NCI-H526 treated with DMSO at 0.1 percent for 48 hours (cell line): ENCODE data around the gene FAM98B.
"Not testable (repeated sequence)": the region's sequence is repeated elsewhere in the genome, so short reads cannot be mapped to it uniquely, and the experiment has no call there.

ENCODE experiments used
- DNase-seq: peaks from one replicate; lab custom pipeline; 2025; lab: John Stamatoyannopoulos, UW

The FAM98B gene

DNA sequence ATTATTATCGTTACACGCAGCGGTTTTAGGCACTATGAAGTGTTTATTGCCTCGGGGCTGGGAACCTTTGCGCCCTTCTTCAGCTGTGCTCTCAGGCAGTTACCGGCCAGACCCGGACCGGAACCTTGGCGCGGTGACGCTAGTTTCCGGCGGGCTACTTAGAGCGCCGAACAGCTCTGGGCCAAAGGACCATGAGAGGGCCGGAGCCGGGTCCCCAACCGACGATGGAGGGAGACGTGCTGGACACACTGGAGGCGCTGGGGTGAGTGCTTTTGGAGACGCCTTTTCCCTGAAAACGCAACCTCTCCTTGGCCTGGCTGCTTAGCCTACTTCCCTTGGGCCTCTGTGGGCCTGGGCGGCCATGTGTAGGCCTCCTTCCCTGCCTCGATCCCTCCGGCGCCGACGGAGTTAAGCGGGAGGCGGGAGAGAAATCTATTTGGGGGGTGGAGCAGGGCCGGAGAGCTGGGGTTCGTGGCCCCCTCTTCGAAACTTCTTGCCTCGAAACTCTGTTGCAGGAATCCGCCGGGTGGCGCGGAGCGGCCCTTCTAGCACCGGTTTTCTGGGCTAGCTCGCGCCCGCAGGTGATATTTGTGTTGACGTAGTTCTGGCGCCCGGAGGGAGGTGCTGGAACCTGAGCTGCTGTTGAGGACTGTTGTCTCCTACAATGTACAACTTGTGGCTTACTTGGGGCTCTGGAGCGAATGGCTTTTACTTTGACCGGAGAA lies at the start of gene FAM98B:
FAM98B (plus strand) TSS at position 157 of the 725 bp plus-strand sequence; CDS start at position 192, 35 bp downstream.
- DNase-seq, result peak; percentile 72

DNA sequence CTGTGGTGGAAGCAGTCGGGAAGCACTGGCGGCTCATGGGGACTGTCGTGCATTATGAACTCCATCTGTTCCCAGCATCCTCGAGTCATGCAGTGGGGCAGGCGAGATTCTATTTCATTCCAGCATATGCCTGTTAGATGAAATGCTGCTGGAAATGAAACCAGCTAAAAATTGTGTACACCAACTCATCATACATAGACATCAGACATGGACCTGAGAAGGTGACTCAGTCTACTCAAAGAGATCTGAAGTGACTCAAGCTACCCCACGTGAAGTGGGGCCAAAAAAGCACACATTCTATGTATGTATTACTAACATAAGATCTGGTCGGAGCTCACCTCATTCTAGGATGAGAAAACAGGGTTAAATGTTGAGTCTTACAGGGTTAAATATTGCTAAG lies 47.5 kb upstream of the FAM98B start:
- no peak for DNase-seq

DNA sequence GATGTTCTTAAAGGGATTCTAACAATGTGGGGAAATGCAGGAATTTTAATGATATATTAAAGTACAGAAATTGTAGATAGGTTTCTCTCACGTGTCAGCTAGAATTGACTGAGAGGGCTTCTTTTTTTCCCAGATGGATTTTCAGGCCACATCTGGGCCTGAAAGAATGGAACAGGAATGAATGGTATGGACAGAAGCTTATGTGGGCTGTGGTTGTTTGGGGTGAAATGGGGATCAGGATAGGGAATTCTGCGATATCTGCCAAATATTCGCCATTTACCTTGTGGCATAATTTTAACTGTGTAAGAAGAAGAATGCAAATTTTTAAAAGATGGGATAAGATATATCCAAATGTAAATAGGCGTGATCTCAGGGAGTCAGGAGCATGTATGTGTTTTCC lies 45.4 kb upstream of the FAM98B start:
- no peak for DNase-seq

DNA sequence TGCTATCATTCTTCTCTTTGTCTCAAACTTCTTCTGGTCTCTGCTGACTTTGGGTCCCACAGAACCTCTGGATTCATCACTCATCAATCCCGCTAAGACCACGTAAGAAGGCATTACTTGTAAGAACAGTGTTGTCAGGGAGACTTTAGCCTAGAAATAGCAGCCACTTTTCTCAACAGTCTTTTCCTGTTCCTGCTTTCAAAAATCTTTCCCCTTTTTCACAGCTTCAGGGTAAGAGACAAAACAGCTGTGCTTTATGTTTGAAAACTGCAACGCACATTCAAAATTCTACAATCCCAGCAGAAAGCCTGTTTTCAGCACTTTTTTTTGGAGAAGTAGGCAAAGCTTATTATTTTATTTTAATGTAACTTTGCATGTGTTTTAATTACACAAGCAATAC lies 42.0 kb upstream of the FAM98B start:
- DNase-seq, result no peak

DNA sequence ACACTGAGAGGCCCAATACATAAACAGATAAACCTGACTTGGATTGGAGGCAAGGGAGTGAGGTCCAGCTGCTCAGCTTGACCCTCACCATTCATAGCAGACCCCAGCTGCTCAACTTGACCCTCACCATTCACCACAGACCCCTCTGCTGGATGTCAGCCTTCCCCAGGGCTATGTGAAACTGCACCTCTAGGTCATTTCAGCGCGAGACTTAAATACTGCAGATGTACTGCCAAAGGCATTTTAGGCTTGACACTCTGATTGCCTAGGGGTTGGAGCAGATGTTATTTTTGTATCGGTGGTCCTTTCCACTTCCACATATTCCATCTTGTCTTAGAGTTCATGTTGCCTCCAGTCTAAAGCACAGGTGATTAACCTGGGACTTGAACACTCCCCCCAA lies 41.5 kb upstream of the FAM98B start:
- no peak for DNase-seq

DNA sequence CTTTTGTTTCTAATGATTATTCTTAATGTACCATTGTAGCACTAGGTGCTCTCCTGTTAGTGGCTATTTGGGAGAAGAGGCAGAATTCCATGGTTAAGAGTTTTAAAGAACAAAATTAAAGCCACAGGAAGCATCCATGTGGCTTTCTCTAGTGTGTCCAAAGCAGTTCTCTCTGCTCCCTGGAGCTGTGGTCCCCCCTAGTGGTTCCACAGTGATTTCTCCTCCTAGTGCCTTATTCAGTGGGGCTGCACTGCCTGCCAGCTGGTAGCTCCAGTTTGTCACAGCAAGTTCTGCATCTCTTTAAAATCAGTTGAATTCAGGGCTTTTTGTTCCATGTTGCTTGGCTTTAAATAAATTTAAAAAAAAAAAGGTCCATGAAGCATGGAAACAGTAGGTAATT lies 39.6 kb upstream of the FAM98B start:
- DNase-seq, result no peak

DNA sequence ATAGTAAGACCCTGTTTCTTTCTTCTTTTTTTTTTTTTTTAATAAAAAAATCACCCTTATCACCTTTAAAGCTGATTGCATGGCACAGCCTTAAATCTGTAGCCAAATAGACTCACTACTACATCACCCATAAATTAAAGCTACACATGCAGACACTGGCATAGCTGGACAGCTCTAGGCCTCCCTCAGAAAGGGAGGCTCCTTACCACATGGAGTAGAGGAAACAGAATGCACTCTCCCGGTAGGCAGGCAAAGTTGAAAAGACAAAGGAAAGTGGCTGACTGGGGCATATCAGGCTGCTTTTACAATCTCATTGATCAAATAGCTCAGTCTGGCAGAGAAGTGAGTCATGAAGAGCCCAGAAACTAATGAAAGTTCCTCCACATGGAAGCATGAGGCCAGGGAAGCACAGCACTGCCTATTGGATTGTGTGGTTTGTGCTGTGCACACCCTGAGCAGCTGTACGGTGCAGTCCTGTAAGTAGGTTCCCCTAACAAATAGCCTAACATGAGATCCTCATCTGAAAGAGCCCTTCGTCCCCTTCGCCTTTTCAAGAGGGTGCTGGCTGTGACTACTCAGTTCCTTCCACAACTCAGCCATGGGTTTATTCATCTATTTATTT lies 32.7 kb upstream of the FAM98B start:
- DNase-seq, result no peak

DNA sequence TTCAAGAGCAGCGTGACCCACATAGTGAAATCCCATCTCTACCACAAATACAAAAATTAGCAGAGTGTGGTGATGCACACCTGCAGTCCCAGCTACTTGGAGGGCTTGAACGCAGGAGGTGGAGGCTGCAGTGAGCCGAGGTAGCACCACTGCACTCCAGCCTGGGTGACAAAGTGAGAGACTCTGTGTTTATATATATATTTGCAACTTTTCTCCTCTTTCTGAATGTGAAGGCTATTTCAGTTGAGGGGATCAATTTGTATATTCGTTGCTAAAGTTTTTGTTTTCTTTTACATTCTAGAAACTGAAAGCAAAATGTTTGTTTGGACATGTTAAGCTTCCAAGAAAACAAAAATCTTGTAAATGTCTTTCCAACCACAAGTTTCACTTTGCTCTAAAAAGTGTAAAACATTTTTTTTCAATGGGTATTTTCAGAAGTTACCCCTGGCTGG lies 29.8 kb upstream of the FAM98B start:
- DNase-seq, result no peak

DNA sequence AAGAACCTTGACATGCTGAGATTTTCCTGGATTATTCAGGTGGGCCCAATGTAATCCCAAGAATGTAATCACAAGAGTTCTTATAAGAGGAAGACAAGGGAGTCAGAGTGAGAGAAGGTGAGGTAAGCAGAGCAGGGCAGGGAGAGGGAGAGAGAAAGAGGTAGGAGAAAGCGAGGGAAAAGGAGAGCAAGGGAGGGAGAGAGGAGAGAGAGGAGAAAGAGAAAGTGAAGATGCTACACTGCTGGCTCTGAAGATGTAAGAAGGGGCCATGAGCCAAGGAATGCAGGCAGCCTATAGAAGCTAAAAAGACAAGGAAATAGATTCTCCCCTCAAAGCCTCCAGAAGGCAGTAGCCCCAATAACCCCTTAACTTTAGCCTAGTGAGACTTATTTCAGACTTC lies 28.7 kb upstream of the FAM98B start:
- no peak for DNase-seq

DNA sequence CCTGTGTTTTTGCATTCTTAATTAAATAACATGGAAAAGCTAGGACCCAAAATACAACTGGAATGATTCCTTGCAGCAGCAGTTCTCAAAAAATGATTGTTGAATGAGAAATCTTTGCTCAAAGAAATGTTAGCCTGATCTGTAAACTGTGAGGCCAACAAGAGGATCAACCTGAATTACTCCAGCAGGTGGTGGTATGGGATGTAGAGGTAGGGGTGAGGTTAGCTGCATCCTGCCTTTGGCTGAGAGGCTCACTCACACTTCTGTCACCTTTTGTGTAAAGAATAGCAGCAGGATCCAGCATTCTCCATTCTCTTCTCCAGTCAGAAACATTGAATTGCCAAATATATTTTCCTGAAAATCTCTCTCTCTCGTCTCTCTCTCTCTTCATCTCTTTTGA lies 26.5 kb upstream of the FAM98B start:
- DNase-seq, result no peak

DNA sequence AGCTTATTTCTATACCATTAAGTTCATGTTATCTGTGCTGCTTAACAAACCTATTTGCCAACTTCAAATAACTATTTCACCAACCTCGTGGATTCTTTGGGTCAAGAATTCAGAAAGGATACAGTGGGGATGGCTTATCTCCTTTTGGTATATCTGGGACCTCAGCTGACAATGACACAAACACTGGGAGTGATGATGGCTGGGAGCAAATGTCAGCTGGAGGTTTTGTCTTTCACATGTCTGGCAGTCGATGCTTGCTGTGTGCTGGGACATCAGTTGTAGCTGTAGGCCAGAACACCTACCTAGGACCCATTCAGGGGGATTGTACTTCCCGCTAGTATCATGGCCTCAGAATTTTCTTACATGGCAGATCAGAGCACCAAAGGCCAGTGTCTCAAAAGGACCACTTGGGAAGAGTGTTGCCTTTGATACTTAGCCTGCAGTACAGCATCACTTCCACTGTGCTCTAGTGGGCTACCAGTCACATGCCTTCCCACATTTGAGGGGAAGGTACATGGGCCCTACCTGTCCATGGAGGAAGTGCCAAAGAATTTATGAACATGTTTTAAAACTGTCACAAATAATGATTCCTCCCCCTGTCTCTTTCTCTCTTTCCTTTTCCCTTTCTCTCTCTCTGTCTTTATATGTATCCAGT lies 23.7 kb upstream of the FAM98B start:
- no peak for DNase-seq

DNA sequence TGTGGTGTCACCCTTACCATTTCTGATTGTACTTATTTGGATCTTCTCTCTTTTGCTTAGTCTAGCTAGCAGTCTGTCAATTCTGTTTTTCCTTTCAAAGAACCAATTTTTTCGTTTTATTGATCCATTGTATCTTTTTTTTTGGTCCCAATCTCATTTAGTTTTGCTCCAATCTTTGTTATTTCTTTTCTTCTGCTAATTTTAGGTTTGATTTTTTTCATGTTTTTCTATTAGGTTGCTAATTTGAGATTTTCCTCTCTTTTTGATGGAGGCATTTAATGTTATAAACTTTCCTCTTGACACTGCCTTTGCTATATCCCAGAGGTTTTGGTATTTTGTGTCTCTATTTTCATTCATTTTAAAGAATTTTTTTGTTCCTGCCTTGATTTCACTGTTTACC lies 16.9 kb upstream of the FAM98B start:
- no peak for DNase-seq

DNA sequence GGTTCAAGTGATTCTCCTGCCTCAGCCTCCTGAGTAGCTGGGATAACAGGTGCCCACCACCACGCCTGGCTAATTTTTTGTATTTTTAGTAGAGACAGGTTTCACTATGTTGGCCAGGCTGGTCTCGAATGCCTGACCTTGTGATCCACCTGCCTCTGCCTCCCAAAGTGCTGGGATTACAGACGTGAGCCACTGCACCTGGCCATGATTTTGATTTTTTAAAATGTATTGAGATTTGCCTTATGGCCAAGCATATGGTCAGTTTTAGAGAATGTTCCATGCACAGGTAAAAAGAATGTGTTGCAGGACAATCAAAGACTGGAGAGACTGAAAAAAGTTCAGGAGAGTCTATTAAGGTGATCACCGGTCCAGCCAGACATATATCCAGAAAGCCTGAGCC lies 16.3 kb upstream of the FAM98B start:
- not testable (repeated sequence) for DNase-seq

DNA sequence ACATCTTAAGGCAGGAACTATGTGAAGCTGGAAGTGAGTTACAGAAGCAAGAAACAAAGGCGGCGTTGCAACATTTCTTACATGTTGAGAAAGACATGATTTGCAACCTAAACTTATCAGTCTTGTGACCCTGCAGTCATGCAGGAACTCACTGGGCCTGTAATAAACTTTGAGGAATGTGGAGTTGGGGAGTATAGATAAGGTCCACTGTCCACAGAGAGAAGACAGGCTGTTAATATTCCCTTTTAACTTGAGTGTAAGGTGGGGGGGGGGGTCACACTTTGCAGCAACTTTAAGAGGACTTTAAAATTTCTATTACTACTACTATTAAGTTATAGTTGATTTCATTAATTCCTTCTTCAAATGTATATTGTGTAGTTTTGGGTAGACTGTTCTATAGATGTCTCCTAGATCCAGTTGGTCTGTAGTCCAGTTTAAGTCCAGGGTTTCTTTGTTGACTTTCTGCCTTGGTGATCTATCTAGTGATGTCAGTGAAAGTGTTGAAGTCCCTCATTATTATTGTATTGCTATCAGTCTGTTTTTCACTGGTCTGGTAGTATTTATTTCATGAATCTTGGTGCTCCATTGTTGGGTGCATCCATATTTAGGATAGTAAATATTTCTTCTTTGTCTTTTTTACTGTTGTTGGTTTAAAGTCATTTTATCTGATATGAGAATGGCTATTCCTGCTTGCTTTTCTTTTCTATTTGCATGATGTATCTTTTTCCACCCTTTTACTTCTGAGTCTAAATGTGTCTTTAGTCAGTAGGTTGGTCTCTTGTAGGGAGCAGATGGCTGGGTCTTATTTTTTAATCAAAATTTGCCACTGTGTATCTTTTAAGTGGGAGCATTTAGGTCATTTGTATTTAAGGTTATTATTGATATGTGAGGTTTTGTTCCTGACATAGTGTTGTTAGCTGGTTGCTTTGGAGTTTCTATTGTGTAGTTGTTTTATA lies 15.6 kb upstream of the FAM98B start:
- DNase-seq, result no peak

DNA sequence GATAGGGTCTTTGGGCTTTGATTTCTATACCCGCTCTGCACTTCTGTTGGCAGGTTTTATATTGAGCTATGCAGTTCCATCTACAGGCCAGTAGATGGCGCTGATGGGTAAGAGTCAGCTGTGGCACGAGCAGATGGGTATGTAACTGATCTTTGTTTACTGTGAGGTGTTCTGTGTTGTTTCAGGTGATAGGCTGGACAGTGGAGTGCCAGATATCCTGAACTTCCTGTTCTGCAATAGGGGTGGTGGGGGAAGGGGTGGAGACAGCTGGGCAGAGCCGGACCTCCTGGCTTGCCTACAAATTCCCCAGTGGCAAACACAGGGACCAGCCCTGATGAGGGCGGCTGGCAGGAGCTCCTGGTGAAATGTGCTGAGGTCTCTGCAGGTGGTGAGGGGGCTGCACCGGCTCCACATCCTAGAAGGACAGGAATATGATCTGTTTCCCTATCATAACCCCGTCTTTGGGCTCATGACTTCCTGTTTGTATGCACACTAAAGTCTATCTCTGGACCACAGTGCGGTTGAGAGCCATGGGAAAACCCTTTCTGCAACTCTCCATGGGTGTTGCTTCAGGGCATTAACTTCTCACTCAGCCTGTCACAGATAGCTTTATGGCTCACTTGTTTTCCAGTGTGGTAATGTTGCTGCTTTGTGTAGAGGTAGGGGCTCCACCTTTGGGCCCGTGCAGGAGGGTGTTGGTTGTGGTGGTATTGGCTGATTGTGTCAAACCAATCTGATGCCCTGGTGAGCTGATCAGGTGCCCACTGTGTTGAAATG lies 13.4 kb upstream of the FAM98B start:
- peak; percentile 80 for DNase-seq

DNA sequence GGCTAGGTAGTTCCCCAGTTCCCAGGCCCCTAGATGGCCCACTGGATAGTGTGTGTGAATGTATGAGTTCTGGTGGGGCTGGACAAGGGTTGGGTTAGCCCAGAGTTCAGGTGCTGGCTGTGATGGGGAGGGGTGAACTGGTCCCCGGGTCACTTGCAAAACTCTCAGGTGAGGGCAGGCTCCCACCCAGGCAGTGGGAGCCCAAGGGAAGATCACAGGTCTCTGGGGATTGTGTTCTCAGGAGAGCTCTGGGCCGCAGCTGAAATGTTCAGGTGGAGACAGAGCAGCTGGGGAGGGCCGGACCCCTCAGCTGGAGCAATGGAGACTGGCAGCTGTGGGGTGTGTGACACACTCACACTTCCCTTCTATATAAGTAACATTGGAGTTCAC lies 12.8 kb upstream of the FAM98B start:
- no peak for DNase-seq

DNA sequence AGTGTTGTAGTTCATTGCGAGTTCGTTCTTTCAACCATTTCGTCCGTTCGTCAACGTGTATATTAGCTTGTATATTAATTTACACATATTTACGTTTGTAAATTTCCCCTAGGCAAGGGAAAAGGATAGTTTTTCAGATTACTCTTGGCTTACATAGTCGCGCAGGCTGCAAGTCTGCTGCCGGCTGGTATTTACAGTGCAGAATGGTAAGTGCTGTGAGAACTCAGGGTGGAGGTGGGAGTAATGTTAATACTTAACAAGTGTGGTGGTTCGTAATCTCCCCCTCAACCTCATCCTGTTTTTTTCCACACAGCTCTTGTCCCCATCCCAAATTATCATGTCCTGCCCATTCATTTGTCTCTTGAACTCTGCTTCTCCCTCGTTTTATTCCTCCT lies 766 bp downstream of the FAM98B start:
- DNase-seq, result peak; percentile 44

DNA sequence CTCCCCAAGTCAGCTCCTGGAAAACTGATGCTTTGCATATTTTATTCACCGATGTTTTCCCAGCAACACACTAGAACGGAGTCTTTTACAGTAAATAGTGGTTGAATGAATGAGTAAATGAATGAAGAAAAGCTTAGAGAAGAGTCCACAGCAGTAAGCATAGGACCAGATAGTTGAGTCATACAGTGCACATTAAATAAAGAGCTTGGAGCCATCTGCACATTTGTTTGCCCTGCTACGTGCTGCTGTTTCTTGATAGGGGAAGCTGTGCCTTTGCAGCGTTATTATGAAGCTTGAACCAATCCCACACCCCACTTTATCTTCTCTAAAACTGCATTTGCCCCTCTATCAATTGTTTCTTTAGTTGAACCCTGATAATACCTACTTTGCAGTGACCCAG lies 1.2 kb downstream of the FAM98B start:
- no peak for DNase-seq

DNA sequence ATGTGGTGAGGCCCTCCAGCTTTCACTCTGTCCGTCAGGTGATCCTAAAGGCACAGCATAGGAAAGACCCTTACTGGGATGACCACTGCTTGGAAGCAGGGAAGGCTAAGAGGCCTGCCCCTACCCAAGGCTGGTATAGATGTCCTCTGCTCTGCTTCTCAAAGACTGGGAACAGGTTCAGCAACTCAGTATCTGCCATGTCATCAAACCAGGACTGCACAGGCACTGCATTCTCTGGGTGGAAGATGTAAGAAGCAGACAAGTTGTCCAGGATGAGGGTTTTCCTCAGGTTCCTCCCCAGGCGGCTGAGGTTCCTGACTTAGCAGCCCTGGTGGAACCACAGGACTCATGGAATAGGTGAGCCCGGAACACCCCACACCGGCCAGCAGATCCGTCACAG lies 4.7 kb downstream of the FAM98B start:
- no peak for DNase-seq

DNA sequence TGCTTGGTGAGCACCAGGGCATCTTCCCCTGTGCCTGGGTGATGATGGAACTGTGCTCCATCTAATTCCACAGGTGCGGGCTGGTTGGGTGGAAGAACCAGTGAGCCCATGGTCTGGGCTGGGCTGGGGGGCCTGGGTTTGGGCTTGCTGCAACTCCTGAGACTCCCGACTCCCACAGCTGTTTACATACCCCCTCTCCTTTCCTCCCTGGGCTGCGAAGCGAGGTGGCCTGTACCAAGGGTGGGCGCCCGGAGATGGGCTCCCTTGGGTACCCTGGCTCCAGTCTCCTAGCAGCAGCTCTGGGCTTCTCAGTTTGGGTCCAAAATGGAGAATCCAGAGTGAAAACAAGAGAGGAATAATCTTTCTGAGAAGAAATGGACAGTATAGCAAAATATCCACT lies 5.6 kb downstream of the FAM98B start:
- DNase-seq, result no peak

DNA sequence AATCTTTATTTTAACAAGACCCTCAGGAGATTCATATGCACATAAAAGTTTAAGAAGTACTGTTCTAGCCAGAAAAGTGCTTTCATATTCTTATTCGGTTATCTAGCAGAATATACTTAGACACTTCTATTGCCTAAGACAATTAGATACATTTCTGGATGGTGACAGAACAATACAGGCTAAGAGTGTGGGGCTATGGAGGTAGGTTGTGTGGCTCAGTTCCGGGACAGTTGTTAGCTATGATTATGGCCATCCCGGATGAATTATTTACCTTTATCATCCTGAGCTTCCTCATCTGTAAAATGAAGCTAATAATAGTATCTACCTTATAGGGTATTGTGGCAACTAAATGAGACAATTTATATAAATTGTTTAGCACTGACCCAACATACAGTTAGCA lies 6.6 kb downstream of the FAM98B start:
- DNase-seq, result no peak
